Left lung (tissue), 10 donors: Measurements from ENCODE around the gene ANKRD49. TPM values are rescaled to one million over a fixed set of nuclear protein-coding genes. Genes with fewer than 3 reads are reported as not detected.
A peak's percentile ranks its signal among the peaks of the same experiment; 100 is the strongest.

Experiments
- ATAC-seq: fragments of 200-7000 bp; cut with Tn5 transposase; one replicate; pipeline ENCODE4 v1.9.1; 2020; ENCODE audit warnings: moderate library complexity
- DNase-seq, 4 donors: peaks; one replicate each; pipeline ENCODE4 v3.0.0-alpha.2; 2013 to 2020
- H3K27ac ChIP-seq, 2 donors: fragments of 200-600 bp; sonication (generic) in 1 of 2; one replicate each; pipeline versions ENCODE4 v1.5.0 to v1.8.0; 2020 to 2021
- H3K27me3 ChIP-seq, 2 donors: fragments of 200-600 bp; sonication (generic) in 1 of 2; one replicate each; pipeline versions ENCODE4 v1.5.0 to v1.8.0; 2020 to 2021
- H3K36me3 ChIP-seq, 2 donors: fragments of 200-600 bp; sonication (generic) in 1 of 2; one replicate each; pipeline versions ENCODE4 v1.5.0 to v1.8.0; 2020 to 2021
- H3K4me1 ChIP-seq, 2 donors: fragments of 200-600 bp; one replicate each; pipeline ENCODE4 v1.8.0; 2021
- H3K4me3 ChIP-seq, 2 donors: fragments of 200-600 bp; sonication (generic) in 1 of 2; one replicate each; pipeline versions ENCODE4 v1.5.0 to v1.8.0; 2020 to 2021; ENCODE audit warnings: mild to moderate bottlenecking in 1 of 2
- H3K9me3 ChIP-seq, 2 donors: fragments of 200-600 bp; sonication (generic) in 1 of 2; one replicate each; pipeline versions ENCODE4 v1.5.0 to v1.8.0; 2020 to 2021
- intact Hi-C, 2 donors: fragments of 100-400 bp; cut with DNase I; formaldehyde crosslinking; loops; one replicate each; pipeline versions ENCODE4 v1.11.2 to v1.14.2; 2022
- polyA plus RNA-seq, 6 donors: library from polyadenylated mRNA; unstranded; fragments of 120-200 nt; gene quantifications; one replicate each; pipeline ENCODE4 v1.2.1, GENCODE V29; 2013; ENCODE audit not compliant: insufficient read length in 6 of 6
- total RNA-seq, 2 donors: library from RNA; stranded (reverse); fragmentation: NEBNext Ultra II Directional; extraction: Animal tissue kit (Norgen Biotek cat#: 25700); gene quantifications; one replicate each; pipeline ENCODE4 v1.2.1, GENCODE V29; 2021
- TF ChIP-seq, protein P1 (sequence below), 2 donors: fragments of 200-600 bp; sonication (generic) in 1 of 2; IDR thresholded peaks; one replicate each; pipeline versions ENCODE4 v1.5.0 to v1.8.0; 2021; ENCODE audit warnings: antibody characterized with exemption in 2 of 2
- donor health status: DM: no; HTN: yes; CAD: no.
- donor health status: DM: no; HTN: no; CAD: no.

Gene ANKRD49
- total and polyA plus RNA-seq, 8 donors: 9.8 to 30.5 (median 24.7) TPM

DNA sequence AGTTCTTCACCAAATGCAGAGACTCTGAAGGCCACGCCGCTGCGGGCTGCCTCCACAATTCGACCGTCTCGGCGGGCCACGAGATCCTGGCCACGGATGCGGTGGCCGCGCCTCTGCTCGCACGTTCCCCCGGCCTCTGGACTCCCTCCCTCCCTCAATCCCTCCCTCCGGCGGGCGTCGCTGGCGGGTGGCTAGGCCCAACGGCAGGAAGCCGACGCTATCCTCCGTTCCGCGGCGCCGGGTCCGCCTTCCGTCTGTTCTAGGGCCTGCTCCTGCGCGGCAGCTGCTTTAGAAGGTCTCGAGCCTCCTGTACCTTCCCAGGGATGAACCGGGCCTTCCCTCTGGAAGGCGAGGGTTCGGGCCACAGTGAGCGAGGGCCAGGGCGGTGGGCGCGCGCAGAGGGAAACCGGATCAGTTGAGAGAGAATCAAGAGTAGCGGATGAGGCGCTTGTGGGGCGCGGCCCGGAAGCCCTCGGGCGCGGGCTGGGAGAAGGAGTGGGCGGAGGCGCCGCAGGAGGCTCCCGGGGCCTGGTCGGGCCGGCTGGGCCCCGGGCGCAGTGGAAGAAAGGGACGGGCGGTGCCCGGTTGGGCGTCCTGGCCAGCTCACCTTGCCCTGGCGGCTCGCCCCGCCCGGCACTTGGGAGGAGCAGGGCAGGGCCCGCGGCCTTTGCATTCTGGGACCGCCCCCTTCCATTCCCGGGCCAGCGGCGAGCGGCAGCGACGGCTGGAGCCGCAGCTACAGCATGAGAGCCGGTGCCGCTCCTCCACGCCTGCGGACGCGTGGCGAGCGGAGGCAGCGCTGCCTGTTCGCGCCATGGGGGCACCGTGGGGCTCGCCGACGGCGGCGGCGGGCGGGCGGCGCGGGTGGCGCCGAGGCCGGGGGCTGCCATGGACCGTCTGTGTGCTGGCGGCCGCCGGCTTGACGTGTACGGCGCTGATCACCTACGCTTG is 50.2 kb downstream of the ANKRD49 start, which contains the start of gene FUT4:
FUT4 (plus strand) TSS at position 227 of the 951 bp plus-strand sequence; CDS start at position 440, 213 bp downstream.
- intact Hi-C loops: no loop called here
- H3K4me3 ChIP-seq: peak within 1 kb of the TSS; percentile 58 to 62
- ATAC-seq: peak; percentile 95
- no peaks in the 10 kb centered on the region for H3K27me3 ChIP-seq
- DNase-seq: peak; percentile 83 to 99 (median 90)
- no peaks in the 10 kb centered on the region for H3K36me3 ChIP-seq
- TF ChIP-seq, protein P1, sequence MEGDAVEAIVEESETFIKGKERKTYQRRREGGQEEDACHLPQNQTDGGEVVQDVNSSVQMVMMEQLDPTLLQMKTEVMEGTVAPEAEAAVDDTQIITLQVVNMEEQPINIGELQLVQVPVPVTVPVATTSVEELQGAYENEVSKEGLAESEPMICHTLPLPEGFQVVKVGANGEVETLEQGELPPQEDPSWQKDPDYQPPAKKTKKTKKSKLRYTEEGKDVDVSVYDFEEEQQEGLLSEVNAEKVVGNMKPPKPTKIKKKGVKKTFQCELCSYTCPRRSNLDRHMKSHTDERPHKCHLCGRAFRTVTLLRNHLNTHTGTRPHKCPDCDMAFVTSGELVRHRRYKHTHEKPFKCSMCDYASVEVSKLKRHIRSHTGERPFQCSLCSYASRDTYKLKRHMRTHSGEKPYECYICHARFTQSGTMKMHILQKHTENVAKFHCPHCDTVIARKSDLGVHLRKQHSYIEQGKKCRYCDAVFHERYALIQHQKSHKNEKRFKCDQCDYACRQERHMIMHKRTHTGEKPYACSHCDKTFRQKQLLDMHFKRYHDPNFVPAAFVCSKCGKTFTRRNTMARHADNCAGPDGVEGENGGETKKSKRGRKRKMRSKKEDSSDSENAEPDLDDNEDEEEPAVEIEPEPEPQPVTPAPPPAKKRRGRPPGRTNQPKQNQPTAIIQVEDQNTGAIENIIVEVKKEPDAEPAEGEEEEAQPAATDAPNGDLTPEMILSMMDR (IDR thresholded peaks at IDR 0.05): no peak
- peaks cover 26 to 51% of the 10 kb centered on the region in 2 donors for H3K4me1 ChIP-seq
- peak within 1 kb of the TSS; percentile 97 to 99 for H3K27ac ChIP-seq
- no peaks in the 10 kb centered on the region for H3K9me3 ChIP-seq

DNA sequence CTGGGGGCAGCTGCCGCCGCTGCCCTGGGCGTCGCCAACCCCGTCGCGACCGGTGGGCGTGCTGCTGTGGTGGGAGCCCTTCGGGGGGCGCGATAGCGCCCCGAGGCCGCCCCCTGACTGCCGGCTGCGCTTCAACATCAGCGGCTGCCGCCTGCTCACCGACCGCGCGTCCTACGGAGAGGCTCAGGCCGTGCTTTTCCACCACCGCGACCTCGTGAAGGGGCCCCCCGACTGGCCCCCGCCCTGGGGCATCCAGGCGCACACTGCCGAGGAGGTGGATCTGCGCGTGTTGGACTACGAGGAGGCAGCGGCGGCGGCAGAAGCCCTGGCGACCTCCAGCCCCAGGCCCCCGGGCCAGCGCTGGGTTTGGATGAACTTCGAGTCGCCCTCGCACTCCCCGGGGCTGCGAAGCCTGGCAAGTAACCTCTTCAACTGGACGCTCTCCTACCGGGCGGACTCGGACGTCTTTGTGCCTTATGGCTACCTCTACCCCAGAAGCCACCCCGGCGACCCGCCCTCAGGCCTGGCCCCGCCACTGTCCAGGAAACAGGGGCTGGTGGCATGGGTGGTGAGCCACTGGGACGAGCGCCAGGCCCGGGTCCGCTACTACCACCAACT is 51.0 kb downstream of the ANKRD49 start:
- peak; percentile 1 for ATAC-seq
- intact Hi-C loops: no loop called here
- no peaks in the 10 kb centered on the region for H3K27me3 ChIP-seq
- H3K9me3 ChIP-seq: no peaks in the 10 kb centered on the region
- peak overlapping the region; percentile 97 to 99 for H3K27ac ChIP-seq
- H3K36me3 ChIP-seq: no peaks in the 10 kb centered on the region
- peaks cover 26 to 59% of the 10 kb centered on the region in 2 donors for H3K4me1 ChIP-seq
- H3K4me3 ChIP-seq: peak overlapping the region; percentile 58 to 62
- TF ChIP-seq, protein P1 (IDR thresholded peaks at IDR 0.05): no peak
- DNase-seq: peak in 2 of 4 donors; percentile 25 to 88

DNA sequence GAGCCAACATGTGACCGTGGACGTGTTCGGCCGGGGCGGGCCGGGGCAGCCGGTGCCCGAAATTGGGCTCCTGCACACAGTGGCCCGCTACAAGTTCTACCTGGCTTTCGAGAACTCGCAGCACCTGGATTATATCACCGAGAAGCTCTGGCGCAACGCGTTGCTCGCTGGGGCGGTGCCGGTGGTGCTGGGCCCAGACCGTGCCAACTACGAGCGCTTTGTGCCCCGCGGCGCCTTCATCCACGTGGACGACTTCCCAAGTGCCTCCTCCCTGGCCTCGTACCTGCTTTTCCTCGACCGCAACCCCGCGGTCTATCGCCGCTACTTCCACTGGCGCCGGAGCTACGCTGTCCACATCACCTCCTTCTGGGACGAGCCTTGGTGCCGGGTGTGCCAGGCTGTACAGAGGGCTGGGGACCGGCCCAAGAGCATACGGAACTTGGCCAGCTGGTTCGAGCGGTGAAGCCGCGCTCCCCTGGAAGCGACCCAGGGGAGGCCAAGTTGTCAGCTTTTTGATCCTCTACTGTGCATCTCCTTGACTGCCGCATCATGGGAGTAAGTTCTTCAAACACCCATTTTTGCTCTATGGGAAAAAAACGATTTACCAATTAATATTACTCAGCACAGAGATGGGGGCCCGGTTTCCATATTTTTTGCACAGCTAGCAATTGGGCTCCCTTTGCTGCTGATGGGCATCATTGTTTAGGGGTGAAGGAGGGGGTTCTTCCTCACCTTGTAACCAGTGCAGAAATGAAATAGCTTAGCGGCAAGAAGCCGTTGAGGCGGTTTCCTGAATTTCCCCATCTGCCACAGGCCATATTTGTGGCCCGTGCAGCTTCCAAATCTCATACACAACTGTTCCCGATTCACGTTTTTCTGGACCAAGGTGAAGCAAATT is 51.7 kb downstream of the ANKRD49 start:
- Histone ChIP-seq H3K27me3 (no peaks in the 10 kb centered on the region), H3K27ac (peak overlapping the region in 1 of 2 donors; percentile 99), H3K4me3 (peak overlapping the region; percentile 58 to 62), H3K9me3 (no peaks in the 10 kb centered on the region), H3K36me3 (no peaks in the 10 kb centered on the region), H3K4me1 (peaks cover 26 to 67% of the 10 kb centered on the region in 2 donors)
- ATAC-seq: no peak
- peak in 2 of 4 donors; percentile 8 to 86 for DNase-seq
- intact Hi-C loops: no loop called here
- TF ChIP-seq, protein P1 (IDR thresholded peaks at IDR 0.05): no peak

DNA sequence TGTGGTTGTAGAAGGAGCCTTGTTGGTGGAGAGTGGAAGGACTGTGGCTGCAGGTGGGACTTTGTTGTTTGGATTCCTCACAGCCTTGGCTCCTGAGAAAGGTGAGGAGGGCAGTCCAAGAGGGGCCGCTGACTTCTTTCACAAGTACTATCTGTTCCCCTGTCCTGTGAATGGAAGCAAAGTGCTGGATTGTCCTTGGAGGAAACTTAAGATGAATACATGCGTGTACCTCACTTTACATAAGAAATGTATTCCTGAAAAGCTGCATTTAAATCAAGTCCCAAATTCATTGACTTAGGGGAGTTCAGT is 52.3 kb downstream of the ANKRD49 start:
- TF ChIP-seq, protein P1 (IDR thresholded peaks at IDR 0.05): no peak
- ATAC-seq (no peak), DNase-seq (no peak)
- Histone ChIP-seq H3K4me1 (peaks cover 26 to 72% of the 10 kb centered on the region in 2 donors), H3K27ac (peak overlapping the region in 1 of 2 donors; percentile 99), H3K9me3 (no peaks in the 10 kb centered on the region), H3K4me3 (peak overlapping the region in 1 of 2 donors; percentile 62), H3K27me3 (no peaks in the 10 kb centered on the region), H3K36me3 (no peaks in the 10 kb centered on the region)
- intact Hi-C loops: no loop called here
